HUDEP-2 (cell line): ENCODE results near the gene LEMD3.

Experiments used
- DNase-seq, 76 experiments: peaks; one replicate each; lab custom pipeline; 2025; ENCODE audit not compliant: unreplicated experiment in 76 of 76; lab: John Stamatoyannopoulos, UW

The LEMD3 gene

GRCh38 chr12:65169320-65170208 is at the start of gene LEMD3:
LEMD3 (plus strand) TSS chr12:65169583; CDS start chr12:65169597, 14 bp downstream.
- DNase-seq = peak in 75 of 76 experiments; percentile 21 to 86 (median 75)

DNA sequence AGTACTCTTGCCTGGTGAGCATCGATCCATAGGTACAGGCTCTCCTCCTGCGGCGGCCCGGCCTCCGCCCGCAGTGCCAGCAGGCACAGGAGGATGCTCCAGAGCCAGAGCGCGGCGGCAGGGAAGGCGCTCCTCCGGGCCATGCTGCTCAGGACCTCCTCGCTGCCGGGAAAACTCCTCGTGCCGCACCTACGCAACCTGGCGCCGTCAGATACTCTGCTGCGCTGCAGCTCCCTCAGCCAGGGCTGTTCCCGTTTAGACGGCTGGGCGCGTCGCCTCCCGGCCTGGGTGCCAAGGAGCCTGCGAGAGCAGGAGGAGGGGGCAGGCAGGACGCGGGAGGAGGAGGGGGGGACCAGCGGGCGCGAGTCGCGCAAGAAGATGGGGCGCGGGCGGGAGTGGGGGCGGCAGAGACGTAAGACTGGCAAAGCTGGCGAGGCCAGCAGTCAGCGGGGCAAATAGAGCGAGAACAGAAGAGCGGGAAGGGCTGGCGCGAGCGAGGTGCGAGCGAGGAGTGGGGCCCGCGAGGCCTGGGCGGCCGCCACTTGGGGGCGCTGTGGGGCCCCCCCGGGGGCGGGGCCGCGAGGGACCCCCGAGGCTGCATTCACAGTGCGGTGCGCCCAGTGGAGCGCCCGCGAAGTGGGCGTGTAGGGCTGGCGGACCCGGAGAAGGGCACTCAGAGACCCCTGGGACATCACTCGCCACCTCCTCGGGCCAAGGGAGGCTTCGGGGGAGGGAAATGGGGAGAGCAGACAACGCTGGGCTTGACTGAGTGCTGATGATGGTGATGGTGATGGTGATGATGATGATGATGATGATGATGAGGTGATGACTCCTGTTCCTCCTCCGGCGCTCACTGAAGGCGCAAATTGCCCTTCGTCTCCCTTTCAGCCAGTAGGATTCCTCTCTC is 48.1 kb upstream of the LEMD3 start, which contains the start of gene WIF1:
TSS of gene WIF1 (minus strand) at position 257 of the 907 bp plus-strand sequence. CDS start at position 143, 114 bp downstream.
- DNase-seq = peak in 1 of 76 experiments; percentile 9

GRCh38 chr12:65121956-65122469 is 47.4 kb upstream of the LEMD3 start:
- no peak for DNase-seq

DNA sequence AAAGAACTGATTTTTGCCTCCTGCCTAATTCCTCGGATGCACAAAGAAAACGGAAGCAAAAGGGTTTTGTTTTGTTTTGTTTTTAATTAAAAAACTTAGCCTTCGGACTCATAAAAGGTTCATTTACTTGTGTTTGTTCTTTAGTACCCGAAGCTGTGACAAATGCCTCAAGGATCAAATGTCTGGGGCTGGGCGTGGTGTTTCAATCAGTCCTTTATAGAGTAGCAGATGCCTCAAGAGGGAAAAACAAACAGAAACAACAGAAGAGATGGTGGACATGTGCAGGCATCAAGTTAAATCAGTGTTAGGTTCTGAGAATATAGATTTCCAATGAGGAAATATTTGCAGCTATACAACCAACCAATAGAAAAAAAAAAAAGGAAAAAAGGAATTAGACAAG is 46.7 kb upstream of the LEMD3 start:
- no peak for DNase-seq

DNA sequence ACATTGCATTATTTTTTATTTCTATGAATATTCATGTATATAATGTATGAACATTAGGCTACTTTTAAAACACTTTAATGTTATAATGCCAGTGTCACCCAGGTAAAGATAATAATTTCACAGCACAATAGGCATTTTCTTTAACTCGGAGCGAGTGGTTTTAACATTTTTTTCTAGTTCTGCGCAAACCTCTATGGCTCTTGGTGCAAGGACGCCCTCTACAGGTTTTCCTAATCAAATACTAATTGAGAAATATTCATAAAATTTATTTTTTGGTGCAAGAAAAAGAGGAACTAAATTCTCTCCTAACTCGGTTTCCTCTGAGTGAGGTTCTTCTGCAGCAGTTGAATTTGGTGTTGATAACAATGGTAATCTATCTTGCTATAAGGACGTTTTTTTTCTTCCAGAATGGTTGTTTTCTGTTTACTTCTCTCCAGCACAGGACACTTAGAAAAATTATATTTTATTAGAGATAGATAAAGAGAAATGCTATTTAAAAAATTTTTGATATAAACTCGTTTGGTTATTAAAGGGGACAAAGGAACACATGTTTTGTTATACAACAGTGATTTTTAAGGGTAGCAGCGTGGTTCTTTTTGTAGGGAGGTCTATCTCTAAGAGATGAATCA is 45.8 kb upstream of the LEMD3 start:
- DNase-seq = peak in 24 of 76 experiments; percentile 1 to 59 (median 26)

DNA sequence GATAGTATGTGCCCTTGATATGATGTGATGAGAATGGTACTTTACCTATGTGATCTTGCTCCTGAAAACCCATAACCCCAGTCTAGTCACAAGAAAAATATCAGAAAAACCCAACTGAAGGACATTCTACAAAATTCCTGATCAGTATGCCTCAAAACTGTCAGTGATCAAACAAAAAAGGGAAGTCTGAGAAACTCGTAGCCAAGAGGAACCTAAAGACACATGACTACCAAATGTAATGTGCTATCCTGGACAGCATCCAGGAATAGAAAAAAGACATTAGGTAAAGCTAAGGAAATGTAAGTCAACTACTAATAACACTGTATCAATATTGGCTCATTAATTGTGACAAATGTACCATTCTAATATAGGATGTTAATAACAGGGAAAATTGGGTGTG is 44.1 kb upstream of the LEMD3 start:
- DNase-seq = no peak

GRCh38 chr12:65125975-65126374 is 43.4 kb upstream of the LEMD3 start:
- peak in 51 of 76 experiments; percentile 1 to 79 (median 42) for DNase-seq

- DNase-seq = no peak
These were observed 42.9 kb upstream of the LEMD3 start for GRCh38 chr12:65126482-65126881.

GRCh38 chr12:65133879-65134278 is 35.5 kb upstream of the LEMD3 start:
- DNase-seq = no peak

- no peak for DNase-seq
These were observed 30.0 kb upstream of the LEMD3 start for GRCh38 chr12:65139389-65139788.

- DNase-seq = no peak
These were observed 28.6 kb upstream of the LEMD3 start for GRCh38 chr12:65140738-65141137.

GRCh38 chr12:65147312-65147905 is 22.0 kb upstream of the LEMD3 start:
- no peak for DNase-seq

GRCh38 chr12:65152012-65152411 is 17.4 kb upstream of the LEMD3 start:
- no peak for DNase-seq

DNA sequence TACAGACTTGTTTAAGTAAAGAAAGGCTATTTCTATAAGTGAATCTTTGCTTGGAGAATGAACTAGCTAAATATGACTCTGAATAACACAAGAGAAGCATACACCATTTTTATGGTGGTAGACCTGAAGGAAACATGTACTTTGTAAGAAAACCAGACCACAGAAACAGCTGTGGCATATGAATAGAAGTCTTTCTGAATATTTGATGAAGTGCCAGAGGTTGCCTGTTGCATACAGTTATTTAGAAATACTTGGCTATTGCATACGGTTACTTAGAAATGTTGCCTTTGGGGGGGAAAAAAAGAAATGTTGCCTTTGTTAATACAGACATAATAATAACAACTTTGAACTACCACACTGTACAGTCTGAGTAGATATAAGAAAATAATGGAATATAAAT is 16.8 kb upstream of the LEMD3 start:
- no peak for DNase-seq

DNA sequence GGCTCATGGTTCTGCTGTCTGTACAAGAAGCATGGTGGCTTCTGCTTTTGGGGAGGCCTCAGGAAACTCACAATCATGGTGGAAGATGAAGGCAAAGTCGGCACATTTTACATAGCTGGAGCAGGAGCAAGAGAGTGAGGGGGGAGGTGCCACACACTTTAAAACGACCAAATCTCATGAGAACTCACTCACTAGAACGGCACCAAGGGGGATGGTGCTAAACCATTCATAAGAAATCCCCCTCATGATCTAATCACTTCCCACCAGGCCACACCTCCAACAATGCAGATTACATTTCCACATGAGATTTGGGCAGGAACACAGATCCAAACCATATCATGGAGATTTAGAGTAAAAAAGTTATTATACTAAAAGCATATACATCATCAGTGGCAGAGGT is 13.6 kb upstream of the LEMD3 start:
- DNase-seq = no peak

DNA sequence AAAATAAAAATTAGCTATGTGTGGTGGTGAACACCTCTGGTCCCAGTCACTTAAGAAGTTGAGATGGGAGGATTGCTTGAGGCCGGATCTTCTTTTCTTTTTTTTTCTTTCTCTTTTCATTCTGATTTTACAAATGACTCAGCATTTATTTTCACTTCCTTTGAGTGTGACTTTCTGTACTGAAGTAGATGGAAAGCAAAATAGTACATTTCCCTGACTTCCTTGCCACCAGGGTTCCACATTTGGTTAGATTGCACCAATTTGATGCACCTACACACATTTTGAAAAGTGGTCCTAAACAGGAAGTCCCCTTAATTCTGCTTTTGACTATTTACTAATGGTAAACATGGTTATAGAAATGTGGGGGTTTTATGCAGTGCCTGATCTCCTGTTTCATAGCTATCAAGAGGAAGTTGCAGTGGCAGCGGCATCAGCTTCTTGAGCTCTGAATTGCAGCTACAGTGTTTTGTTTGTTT is 13.0 kb upstream of the LEMD3 start:
- DNase-seq = no peak

- no peak for DNase-seq
These were observed 12.3 kb upstream of the LEMD3 start for GRCh38 chr12:65157091-65157490.

DNA sequence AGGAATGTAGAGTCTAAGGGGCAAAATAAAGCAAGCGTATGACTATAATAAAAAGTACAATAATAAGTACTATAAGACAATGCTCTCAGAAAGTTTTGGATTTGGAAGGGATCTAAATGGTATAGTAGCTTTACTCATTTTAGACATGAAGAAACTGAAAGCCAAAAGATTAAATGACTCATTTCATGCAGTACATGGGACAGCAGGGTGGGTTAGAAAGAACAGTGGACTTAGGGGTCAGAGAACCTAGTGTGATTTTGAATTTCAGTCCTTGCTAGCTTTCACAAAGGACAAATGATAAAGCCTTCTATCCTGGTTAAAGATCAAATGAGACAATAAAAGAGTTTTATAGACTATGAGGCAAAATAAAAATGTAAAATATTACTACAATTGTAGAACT is 6.8 kb upstream of the LEMD3 start:
- DNase-seq = no peak

DNA sequence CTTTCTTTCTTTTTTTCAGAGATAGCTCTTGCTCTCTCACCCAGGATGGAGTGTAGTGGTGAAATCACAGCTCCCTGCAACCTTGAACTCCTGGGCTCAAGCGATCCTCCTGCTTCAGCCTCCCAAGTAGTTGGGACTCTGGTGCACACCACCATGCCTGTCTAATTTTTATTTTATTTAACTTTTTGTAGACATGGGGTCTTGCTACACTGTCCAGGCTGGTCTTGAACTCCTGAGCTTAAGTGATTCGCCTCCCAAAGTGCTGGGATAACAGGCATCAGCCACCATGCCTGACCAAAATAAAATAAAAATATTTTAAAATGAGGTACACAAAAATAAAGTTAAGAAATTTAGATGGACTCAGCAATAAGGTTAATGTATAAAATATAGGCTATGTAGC is 5.1 kb upstream of the LEMD3 start:
- DNase-seq = no peak

GRCh38 chr12:65164774-65165173 is 4.6 kb upstream of the LEMD3 start:
- no peak for DNase-seq
